Adrenal gland (tissue), 12 donors: ENCODE measurements around the gene PAXIP1. TPM values are rescaled to one million over a fixed set of nuclear protein-coding genes. Genes with fewer than 3 reads are reported as not detected.

Experiments
- DNase-seq, 7 donors: peaks; one replicate each; pipeline ENCODE4 v3.0.0-alpha.2; 2019 to 2020
- H3K27ac ChIP-seq, 5 donors: fragments of 200-600 bp; sonication (generic) in 4 of 5; 1 replicate in 3 of 5; 2 replicates in 2 of 5; pipeline versions ENCODE4 v1.5.1 to v1.8.0; 2016 to 2020; ENCODE audit warnings: mild to moderate bottlenecking in 1 of 5
- H3K27me3 ChIP-seq: fragments of 200-600 bp; 2 replicates; pipeline ENCODE4 v1.8.0; 2021
- H3K36me3 ChIP-seq, 2 donors: fragments of 200-600 bp; replicated peaks in 1 of 2; 1 replicate in 1 of 2; 2 replicates in 1 of 2; pipeline versions ENCODE4 v1.5.1 to v1.8.0; 2018 to 2022
- H3K4me1 ChIP-seq, 2 donors: fragments of 200-600 bp; replicated peaks in 1 of 2; 1 replicate in 1 of 2; 2 replicates in 1 of 2; pipeline versions ENCODE4 v1.5.1 to v1.8.0; 2018 to 2021
- H3K4me3 ChIP-seq, 4 donors: fragments of 200-600 bp; sonication (generic) in 3 of 4; one replicate each; pipeline ENCODE4 v1.5.1; 2016 to 2018
- H3K9me3 ChIP-seq, 3 donors: fragments of 200-600 bp; sonication (generic) in 1 of 3; replicated peaks in 1 of 3; 1 replicate in 2 of 3; 2 replicates in 1 of 3; pipeline versions ENCODE4 v1.5.1 to v1.8.0; 2016 to 2021
- POLR2A ChIP-seq, 2 donors: fragments of 450-650 bp; IDR thresholded peaks; one replicate each; pipeline ENCODE4 v1.6.1; 2017; ENCODE audit warnings: antibody characterized with exemption in 2 of 2, mild to moderate bottlenecking in 2 of 2, moderate library complexity in 1 of 2
- WGBS, 4 donors: extraction: QIAGEN DNeasy Blood & Tissue Kit in 2 of 4; methylation state at CpG; one replicate each; pipeline versions ENCODE4 v1.1.5 to v1.1.7; 2013 to 2017; 5-methylcytosine and 5-hydroxymethylcytosine counted together
- intact Hi-C, 2 donors: fragments of 100-400 bp; cut with DNase I; formaldehyde crosslinking; loops; one replicate each; pipeline versions ENCODE4 v1.14.1 to v1.15.0; 2022 to 2023
- polyA plus RNA-seq, 3 donors: library from polyadenylated mRNA; stranded (reverse); fragments of 200-250 nt in 2 of 3; fragments of 350-450 nt in 1 of 3; fragmentation: Illumina TruSeq in 1 of 3; extraction: RNeasy Lipid Tissue Mini Kit (QIAGEN cat#74804) in 1 of 3; gene quantifications; one replicate each; pipeline ENCODE4 v1.2.3, GENCODE V29; 2013 to 2014
- total RNA-seq, 9 donors: library from RNA; depleted of rRNA in 4 of 9; stranded (reverse); fragments of >200 nt in 4 of 9; fragments of 120-200 nt in 1 of 9; fragmentation: NEBNext Ultra II Directional in 1 of 9; extraction: Animal tissue kit (Norgen Biotek cat#: 25700) in 1 of 9; gene quantifications; one replicate each; pipeline versions ENCODE4 v1.1.0 to v1.2.4, GENCODE V29; 2013 to 2023
- TF ChIP-seq, protein P1 (sequence below), 6 experiments: fragments of 450-650 bp in 4 of 6; fragments of 200-600 bp in 2 of 6; sonication (generic) in 1 of 6; IDR thresholded peaks; 1 replicate in 5 of 6; 2 replicates in 1 of 6; pipeline versions ENCODE4 v1.5.1 to v1.8.0; 2016 to 2021; ENCODE audit warnings: antibody characterized with exemption in 6 of 6, mild to moderate bottlenecking in 2 of 6, moderate library complexity in 1 of 6
- donor health status: healthy with polysubstance abuse.
- donor health status: Bipolar disorder and iron deficiency.
- donor health status: DM: yes; HTN: yes; CAD: no.
- donor health status: DM: no; HTN: no; CAD: no.
- donor health status: DM: no; HTN: no; CAD: no.
- donor health status: DM: yes; HTN: yes; CAD: no.

The PAXIP1 gene
- total and polyA plus RNA-seq, 12 donors = 4.1 to 11.7 (median 7.8) TPM

GRCh38 chr7:154910977-154911376, 91.9 kb downstream of the PAXIP1 start:
- no peak overlapping the region for H3K27ac ChIP-seq
- intact Hi-C loops = loop anchor here in 1 of 2 donors (10.0 kb wide), 1 partner anchor 284 kb away; no protein-coding TSS in a partner anchor

DNA sequence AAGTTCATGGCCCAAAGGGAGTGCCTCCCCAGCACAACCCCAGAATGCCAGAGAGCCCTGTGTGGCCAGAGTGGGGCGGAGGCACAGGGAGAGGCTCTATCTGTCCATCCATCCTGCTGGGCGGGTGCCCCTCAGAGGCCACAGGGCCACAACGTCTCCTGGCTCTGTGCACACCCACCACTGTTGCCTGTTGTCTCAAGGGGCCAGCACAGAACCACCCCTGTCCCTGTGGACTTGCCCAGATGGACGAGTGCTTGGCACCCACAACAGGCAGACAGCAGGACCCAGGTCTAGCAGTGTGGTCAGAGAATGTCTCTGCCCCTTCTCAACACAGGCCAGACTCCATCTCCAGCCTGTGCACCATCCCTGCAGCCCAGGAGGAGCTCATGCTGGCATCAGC, 92.8 kb downstream of the PAXIP1 start:
- Histone ChIP-seq H3K4me3 (no peak overlapping the region), H3K9me3 (no peaks in the 10 kb centered on the region), H3K36me3 (no peaks in the 10 kb centered on the region), H3K4me1 (peaks cover 0 to 7% of the 10 kb centered on the region in 2 donors), H3K27me3 (peaks cover 11% of the 10 kb centered on the region), H3K27ac (no peak overlapping the region)
- WGBS, 4 donors = 67 to 80% (median 79%) methylated on average over 1 to 4 of the region's 4 CpGs; no CpG with 5 or more reads in 1 of the 4 donors
- DNase-seq = no peak
- intact Hi-C loops = loop anchor here in 1 of 2 donors (10.0 kb wide), 1 partner anchor 285 kb away; no protein-coding TSS in a partner anchor
- TF ChIP-seq, protein P1, sequence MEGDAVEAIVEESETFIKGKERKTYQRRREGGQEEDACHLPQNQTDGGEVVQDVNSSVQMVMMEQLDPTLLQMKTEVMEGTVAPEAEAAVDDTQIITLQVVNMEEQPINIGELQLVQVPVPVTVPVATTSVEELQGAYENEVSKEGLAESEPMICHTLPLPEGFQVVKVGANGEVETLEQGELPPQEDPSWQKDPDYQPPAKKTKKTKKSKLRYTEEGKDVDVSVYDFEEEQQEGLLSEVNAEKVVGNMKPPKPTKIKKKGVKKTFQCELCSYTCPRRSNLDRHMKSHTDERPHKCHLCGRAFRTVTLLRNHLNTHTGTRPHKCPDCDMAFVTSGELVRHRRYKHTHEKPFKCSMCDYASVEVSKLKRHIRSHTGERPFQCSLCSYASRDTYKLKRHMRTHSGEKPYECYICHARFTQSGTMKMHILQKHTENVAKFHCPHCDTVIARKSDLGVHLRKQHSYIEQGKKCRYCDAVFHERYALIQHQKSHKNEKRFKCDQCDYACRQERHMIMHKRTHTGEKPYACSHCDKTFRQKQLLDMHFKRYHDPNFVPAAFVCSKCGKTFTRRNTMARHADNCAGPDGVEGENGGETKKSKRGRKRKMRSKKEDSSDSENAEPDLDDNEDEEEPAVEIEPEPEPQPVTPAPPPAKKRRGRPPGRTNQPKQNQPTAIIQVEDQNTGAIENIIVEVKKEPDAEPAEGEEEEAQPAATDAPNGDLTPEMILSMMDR (IDR thresholded peaks at IDR 0.05) = no peak
- TF ChIP-seq POLR2A (IDR thresholded peaks at IDR 0.05) = no peak

More at GRCh38 chr7:154910977-154911376, 91.9 kb downstream of the PAXIP1 start:
- no peak for DNase-seq
- H3K4me1 ChIP-seq = peaks cover 0 to 7% of the 10 kb centered on the region in 2 donors
- no peaks in the 10 kb centered on the region for H3K36me3 ChIP-seq
- TF ChIP-seq, protein P1 (IDR thresholded peaks at IDR 0.05) = no peak
- TF ChIP-seq POLR2A (IDR thresholded peaks at IDR 0.05) = no peak
- H3K4me3 ChIP-seq = no peak overlapping the region
- H3K27me3 ChIP-seq = peaks cover 12% of the 10 kb centered on the region
- no peaks in the 10 kb centered on the region for H3K9me3 ChIP-seq
- WGBS, 4 donors = 82 to 98% (median 90%) methylated on average over 4 of the region's 4 CpGs

DNA sequence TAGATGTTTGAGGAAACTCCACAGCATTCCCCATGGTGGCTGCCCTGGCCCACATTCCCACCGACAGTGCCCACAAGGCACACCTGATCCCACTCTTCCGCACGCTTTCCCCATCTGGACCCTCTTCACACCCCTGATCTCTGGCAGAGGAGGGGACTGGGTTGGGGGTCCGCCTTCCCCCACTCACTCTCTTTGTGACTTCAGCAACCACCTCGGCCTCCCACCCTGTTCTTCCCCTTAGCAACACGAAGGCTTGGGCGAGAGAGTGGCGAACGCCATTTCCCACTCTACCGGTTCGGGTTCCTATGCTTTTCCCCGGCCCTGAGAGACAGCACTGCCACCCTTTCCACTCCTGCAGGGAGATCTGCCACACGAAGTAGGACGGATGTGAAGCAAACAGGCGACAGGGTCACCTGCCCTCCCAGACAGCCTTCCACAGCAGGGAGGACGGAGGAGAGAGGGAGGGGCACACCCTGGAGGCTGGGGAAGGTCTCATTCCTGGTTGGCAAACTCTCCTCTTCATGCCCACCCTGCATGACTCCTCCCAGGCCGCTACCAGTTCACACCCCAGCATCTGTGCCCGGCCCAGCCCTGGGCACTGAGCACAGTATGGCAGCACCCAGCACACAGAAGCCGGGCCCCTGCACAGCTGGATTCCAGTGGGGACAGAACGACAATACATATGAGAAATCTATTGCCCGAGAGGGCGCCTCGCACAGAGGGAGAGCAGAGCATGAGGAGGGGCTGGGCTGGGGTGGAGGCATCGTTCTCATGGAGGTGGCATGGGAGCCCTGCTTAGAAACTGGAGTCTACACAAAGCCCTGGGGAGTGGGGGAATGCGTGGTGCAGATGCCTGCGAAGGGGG, 93.5 kb downstream of the PAXIP1 start:
- intact Hi-C loops = loop anchor here in 1 of 2 donors (10.0 kb wide), 1 partner anchor 285 kb away; no protein-coding TSS in a partner anchor
- TF ChIP-seq, protein P1 (IDR thresholded peaks at IDR 0.05) = no peak
- TF ChIP-seq POLR2A (IDR thresholded peaks at IDR 0.05) = no peak
- H3K4me1 ChIP-seq = peaks cover 0 to 6% of the 10 kb centered on the region in 2 donors
- H3K4me3 ChIP-seq = no peak overlapping the region
- WGBS, 4 donors = 68 to 83% (median 76%) methylated on average over 25 to 26 of the region's 26 CpGs
- H3K27me3 ChIP-seq = peaks cover 5% of the 10 kb centered on the region
- no peak overlapping the region for H3K27ac ChIP-seq
- no peaks in the 10 kb centered on the region for H3K36me3 ChIP-seq
- DNase-seq = no peak
- H3K9me3 ChIP-seq = no peaks in the 10 kb centered on the region
